GM12892 (cell line): ENCODE measurements around the gene LIMS2.

Source experiments
- DNase-seq: peaks from one replicate; pipeline ENCODE4 v3.0.0; 2011; ENCODE audit not compliant: insufficient read length
- FAIRE-seq: peaks from 2 replicates; lab custom pipeline; 2011; peaks lifted over from hg19 to GRCh38; lab: Jason Lieb, UNC
- POLR2A ChIP-seq: IDR thresholded peaks from 2 replicates; pipeline ENCODE4 v1.6.1; 2011; ENCODE audit warnings: low read depth, low read length, control low read depth
- POLR2AphosphoS5 ChIP-seq: IDR thresholded peaks from 2 replicates; pipeline ENCODE4 v1.6.1; 2011; ENCODE audit warnings: low read depth, low read length, control low read depth
- TAF1 ChIP-seq: IDR thresholded peaks from 2 replicates; pipeline ENCODE4 v1.6.1; 2011; ENCODE audit warnings: low read depth, mild to moderate bottlenecking, control low read depth, low read length, borderline replicate concordance

LIMS2 gene

DNA sequence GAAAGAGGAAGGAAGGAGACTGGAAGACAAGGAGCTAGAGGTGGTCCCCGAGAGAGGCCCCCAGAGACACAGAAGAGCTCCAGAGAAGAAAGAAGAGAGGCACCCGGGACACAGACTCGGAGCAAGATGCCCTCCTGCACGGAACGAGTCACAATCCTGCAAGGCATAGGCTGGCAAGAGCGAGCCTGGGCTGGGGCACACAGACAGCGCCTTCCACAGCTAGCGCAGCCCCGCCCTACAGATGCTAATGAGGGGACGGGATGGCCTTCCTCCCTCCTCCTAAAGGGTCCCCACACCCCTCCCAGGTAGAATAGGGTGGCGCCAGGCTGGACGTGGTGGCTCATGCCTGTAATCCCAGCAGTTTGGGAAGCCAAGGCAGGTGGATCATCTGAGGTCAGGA lies 49.2 kb downstream of the LIMS2 start:
- no peak for DNase-seq
- FAIRE-seq: no peak
- no peak for TF ChIP-seq TAF1
- TF ChIP-seq POLR2AphosphoS5: no peak
- no peak for TF ChIP-seq POLR2A

DNA sequence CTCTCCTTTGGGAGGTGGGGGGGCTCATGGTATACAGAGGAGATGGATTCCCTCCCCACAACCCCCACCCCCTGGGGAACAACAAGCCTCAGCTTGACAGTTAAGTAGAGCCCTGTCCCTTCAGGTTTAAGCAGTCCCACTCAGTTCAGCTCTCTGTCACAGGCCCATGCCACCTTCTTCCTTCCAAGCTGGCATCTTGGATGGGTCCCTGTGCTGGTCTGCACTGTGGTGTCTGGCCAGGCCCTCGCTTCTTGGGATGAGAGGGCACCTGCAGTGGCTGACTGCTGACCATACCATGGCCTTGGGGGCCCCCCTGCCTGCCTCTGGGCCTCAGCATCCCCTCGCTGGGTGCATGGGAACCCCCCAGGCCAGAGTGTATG lies 49.8 kb downstream of the LIMS2 start:
- TF ChIP-seq TAF1: no peak
- no peak for TF ChIP-seq POLR2AphosphoS5
- TF ChIP-seq POLR2A: no peak
- FAIRE-seq (no peak), DNase-seq (no peak)

DNA sequence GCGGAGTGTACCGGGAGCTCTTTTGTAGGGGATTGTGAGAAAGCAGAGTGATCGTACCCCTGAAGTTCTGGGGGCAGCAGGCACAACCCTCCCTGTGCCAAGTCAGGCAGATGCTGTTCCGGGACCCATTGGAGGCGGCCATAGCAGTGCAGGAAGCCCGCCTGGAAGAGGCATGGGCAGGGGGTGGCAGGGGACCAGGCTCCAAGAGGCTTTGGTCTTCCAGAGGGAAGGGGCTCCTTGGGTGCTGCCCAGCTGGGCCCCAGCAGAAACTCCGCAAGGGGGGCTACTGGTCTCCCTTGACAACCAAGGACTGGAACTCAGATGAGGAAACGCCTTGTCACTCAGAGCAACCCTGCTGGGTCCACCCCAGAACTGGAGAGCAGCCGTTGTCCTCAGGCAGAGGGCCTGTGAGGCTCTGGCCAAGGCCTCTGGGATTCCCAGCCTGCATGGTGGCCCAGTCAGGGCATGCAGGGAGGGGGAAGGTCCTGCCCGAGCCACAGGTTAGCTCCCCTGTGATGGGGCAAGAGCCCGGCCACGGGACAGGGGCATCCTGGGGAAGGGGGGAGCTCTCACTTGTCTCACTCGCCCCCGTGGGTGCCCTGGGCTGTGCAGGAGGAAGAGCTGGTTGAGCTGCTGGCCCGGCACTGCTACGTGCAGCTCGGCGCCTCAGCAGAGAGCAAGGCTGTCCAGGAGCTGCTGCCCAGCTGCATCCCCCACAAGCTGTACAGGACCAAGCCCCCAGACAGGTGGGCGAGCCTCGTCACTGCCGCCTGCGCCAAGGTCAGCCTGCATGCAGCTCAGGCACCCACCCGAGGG lies 50.4 kb downstream of the LIMS2 start:
- no peak for TF ChIP-seq TAF1
- no peak for TF ChIP-seq POLR2A
- TF ChIP-seq POLR2AphosphoS5: no peak
- FAIRE-seq: no peak
- no peak for DNase-seq

- FAIRE-seq: no peak
- TF ChIP-seq POLR2A (no peak), TAF1 (no peak), POLR2AphosphoS5 (no peak)
- DNase-seq: no peak
Observed at GRCh38 chr2:127624320-127624755, 51.0 kb downstream of the LIMS2 start.

DNA sequence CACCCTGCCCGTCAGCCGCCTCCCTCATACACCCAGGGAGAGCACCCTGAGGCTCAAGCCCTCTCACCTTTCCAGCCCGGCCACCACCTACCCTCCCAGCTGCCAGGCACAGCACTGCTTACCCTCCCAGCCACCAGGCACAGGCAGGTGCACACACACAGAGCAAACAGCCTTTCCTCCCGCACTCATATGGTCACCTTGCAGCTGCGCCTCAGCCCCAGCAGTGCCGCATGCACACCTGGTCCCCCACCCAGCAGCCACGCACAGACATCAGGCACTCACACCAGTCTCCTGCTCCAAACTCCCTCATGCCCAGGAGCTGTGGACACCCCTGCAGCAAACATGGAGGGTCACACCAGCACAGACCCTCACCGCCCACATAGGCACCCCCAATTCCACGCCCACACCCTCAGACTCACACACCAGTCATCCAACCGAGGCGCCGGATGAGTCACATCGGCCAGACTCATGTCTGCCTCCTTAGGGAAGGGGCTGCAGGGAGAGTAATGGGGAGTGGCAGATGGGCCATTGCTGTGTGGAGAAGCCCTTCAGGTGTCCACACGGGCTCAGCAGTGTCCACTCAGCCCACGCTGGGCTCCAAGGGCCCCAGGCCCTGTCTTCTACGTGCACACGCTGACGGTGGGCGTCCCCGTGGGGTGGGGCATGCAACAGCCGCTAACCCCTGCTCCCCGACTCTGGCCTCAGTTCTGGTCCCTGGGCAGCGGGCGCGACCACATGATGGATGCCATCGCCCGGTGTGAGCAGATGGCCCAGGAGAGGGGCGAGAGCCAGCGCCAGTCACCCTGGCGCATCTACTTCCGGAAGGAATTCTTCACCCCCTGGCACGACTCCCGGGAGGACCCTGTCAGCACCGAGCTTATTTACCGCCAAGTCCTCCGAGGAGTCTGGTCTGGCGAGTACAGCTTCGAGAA lies 51.7 kb downstream of the LIMS2 start:
- DNase-seq (peak; percentile 26), FAIRE-seq (no peak)
- TF ChIP-seq POLR2AphosphoS5: no peak
- no peak for TF ChIP-seq POLR2A
- TF ChIP-seq TAF1: no peak

DNA sequence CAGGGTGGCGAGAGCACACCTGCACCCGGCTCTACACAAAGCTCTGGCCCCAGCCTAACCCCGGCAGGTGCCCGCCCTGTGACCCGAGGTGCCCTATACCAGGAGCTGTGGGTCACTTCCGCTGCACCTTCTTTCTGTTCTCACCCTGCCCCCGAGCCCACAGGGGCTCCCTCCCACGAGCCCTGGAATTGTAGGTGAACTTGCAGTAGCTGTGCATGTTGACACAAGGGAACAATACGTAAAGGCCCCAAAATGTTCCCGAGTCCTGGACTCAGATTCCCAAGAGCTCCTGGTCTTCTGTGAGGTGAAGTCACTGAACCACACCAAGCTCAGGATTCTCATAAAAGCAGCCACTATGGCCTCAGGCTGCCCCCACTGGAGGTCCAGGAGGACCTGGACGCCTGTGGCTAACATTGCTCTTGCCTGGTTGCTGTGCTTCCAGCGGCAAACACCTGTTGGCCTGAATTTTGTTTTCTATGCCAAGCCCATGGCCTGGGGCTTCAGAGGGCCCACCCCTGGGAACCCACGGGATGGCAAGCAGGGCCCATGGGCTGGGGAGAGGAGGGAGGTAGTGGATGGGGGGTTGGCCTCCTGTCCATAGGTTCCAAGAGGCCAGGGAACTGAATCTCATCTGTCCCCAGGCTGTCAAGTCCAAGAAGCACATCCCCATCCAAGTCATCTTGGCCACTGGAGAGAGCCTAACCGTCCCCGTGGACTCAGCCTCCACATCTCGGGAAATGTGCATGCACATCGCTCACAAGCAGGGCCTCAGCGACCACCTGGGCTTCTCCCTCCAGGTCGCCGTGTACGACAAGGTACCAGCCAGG lies 52.6 kb downstream of the LIMS2 start:
- DNase-seq (peak; percentile 15), FAIRE-seq (no peak)
- TF ChIP-seq POLR2AphosphoS5: no peak

DNA sequence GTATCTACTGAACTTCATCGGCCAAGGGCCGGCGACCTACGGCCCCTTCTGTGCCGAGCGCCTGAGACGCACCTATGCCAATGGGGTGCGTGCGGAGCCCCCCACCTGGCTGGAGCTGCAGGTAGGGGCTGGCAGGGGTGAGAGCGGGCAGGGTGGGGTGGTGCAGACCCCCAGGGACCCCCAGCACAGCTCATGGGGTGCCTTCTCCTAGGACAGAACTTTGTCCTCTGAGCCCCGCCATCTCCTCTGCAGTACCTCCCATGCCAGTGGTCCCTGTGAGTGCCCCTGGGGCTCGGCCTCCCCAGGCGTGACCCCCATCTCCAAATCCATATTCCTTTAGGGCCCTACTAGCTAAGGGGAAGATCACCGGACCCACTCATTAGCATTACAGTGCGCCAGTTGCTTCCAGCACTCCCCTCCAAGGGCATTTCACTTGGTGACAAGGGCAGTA lies 53.3 kb downstream of the LIMS2 start:
- FAIRE-seq (no peak), DNase-seq (peak; percentile 12)
- TF ChIP-seq TAF1 (no peak), POLR2AphosphoS5 (no peak), POLR2A (no peak)

DNA sequence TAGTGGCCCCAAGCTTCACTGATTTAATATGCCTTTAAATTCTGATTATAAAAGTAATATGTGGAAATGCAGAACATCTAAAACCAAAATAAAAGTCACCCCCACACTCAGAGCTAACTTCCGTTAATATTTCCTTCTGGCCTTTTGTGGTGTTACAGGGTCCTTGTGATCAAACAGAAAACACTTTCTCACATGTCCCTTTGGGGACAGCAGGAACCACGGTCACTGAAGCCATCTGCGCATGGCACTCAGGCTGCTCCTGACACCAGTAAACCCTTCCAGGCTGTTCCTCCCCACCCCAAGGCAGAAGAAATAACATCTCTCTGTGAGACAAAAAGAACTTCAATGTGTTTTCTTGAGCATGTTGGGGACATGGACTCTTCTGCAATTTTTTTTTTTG lies 54.5 kb downstream of the LIMS2 start:
- DNase-seq (peak; percentile 23), FAIRE-seq (no peak)
- TF ChIP-seq TAF1 (no peak), POLR2A (no peak), POLR2AphosphoS5 (no peak)

- no peak for FAIRE-seq
- peak; percentile 52 for DNase-seq
- TF ChIP-seq POLR2A (no peak), TAF1 (no peak), POLR2AphosphoS5 (no peak)
Observed at GRCh38 chr2:127619877-127620705, 55.2 kb downstream of the LIMS2 start.

DNA sequence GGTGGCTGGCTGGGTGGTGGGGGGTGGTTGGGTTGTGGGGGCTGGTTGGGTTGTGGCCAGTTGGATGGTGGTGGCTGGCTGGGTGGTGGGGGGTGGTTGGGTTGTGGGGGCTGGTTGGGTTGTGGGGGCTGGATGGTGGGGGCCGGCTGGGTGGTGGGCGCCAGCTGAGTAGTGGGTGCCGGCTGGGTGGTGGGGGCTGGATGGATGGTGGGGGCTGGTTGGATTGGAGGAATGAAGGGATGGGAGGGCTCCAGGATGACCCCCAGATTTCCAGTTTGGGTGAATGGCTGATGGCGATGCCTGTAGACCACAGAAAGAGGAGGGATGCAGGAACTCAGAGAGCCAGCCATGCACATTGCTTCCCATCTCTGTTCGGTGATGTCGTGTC lies 56.1 kb downstream of the LIMS2 start:
- TF ChIP-seq POLR2AphosphoS5 (no peak), TAF1 (no peak), POLR2A (no peak)
- peak; percentile 10 for DNase-seq
- FAIRE-seq: no peak
